ENCODE measurements around the gene FCGR3A. TPM values are rescaled to one million over a fixed set of nuclear protein-coding genes. Genes with fewer than 3 reads are reported as not detected.
A peak's percentile ranks its signal among the peaks of the same experiment; 100 is the strongest.
"Not testable (repeated sequence)": the region's sequence is repeated elsewhere in the genome, so short reads cannot be mapped to it uniquely, and the experiment has no call there.

The FCGR3A gene
- total RNA-seq: 323 TPM
- long read RNA-seq, transcript FCGR3A-203 (5 exons, 2,081 nt): minor isoform, 42 of 469 reads
- long read RNA-seq, transcript FCGR3A-202 (5 exons, 2,385 nt): major isoform, 347 of 469 reads
- long read RNA-seq, partial matches to known transcripts: 27 of 469 reads
- long read RNA-seq, other reads (novel, unspliced or antisense): 50 of 469 reads

GRCh38 chr1:161549652-161550051, at the start of gene FCGR3A:
Gene FCGR3A (minus strand): TSS chr1:161549818. CDS start chr1:161549736, 82 bp downstream.
- Histone ChIP-seq H3K27me3 (ENCODE audit: low read depth) (no peaks in the 10 kb centered on the region), H3K36me3 (no peaks in the 10 kb centered on the region), H3K27ac (peak within 1 kb of the TSS; percentile 58), H3K9me3 (no peaks in the 10 kb centered on the region), H3K4me1 (no peaks in the 10 kb centered on the region), H3K4me3 (peak within 1 kb of the TSS; percentile 23)
- no peak for DNase-seq
- intact Hi-C loops (cut with DNase I): no loop called here
- peak; percentile 39 to 46 for ATAC-seq
- no peak for TF ChIP-seq CTCF (IDR thresholded peaks at IDR 0.05)

GRCh38 chr1:161597077-161597476, 47.5 kb upstream of the FCGR3A start:
- H3K4me3 ChIP-seq; H3K27me3 ChIP-seq (ENCODE audit: low read depth); ATAC-seq; intact Hi-C loops (cut with DNase I); DNase-seq; H3K36me3 ChIP-seq; H3K9me3 ChIP-seq; H3K4me1 ChIP-seq; H3K27ac ChIP-seq: not testable (repeated sequence)

- H3K27me3 ChIP-seq (ENCODE audit: low read depth); H3K4me1 ChIP-seq; intact Hi-C loops (cut with DNase I); DNase-seq; H3K4me3 ChIP-seq; H3K36me3 ChIP-seq; H3K9me3 ChIP-seq: not testable (repeated sequence)
- H3K27ac ChIP-seq: peak overlapping the region; percentile 49
- ATAC-seq: peak; percentile 60 to 80
Observed at GRCh38 chr1:161595583-161595982, 46.0 kb upstream of the FCGR3A start.

GRCh38 chr1:161595173-161595572, 45.6 kb upstream of the FCGR3A start:
- peak overlapping the region; percentile 49 for H3K27ac ChIP-seq
- H3K4me1 ChIP-seq: not testable (repeated sequence)

GRCh38 chr1:161594269-161594984, 44.8 kb upstream of the FCGR3A start:
- H3K4me1 ChIP-seq; H3K9me3 ChIP-seq; H3K27me3 ChIP-seq (ENCODE audit: low read depth); H3K4me3 ChIP-seq; DNase-seq; H3K36me3 ChIP-seq; H3K27ac ChIP-seq; intact Hi-C loops (cut with DNase I); ATAC-seq: not testable (repeated sequence)

More at GRCh38 chr1:161595173-161595572, 45.6 kb upstream of the FCGR3A start:
- H3K9me3 ChIP-seq; H3K36me3 ChIP-seq; H3K4me3 ChIP-seq; DNase-seq; H3K27me3 ChIP-seq (ENCODE audit: low read depth); intact Hi-C loops (cut with DNase I): not testable (repeated sequence)
- peak in 1 of 2 donors; percentile 9 for ATAC-seq

GRCh38 chr1:161593092-161593755, 43.6 kb upstream of the FCGR3A start:
- ATAC-seq; DNase-seq; H3K9me3 ChIP-seq; intact Hi-C loops (cut with DNase I); H3K4me3 ChIP-seq; H3K27ac ChIP-seq; H3K36me3 ChIP-seq; H3K27me3 ChIP-seq (ENCODE audit: low read depth); H3K4me1 ChIP-seq: not testable (repeated sequence)

GRCh38 chr1:161592586-161592985, 43.0 kb upstream of the FCGR3A start:
- H3K27me3 ChIP-seq (ENCODE audit: low read depth); H3K9me3 ChIP-seq; H3K4me1 ChIP-seq; H3K27ac ChIP-seq; intact Hi-C loops (cut with DNase I); H3K4me3 ChIP-seq; ATAC-seq; H3K36me3 ChIP-seq; DNase-seq: not testable (repeated sequence)

- H3K9me3 ChIP-seq; H3K36me3 ChIP-seq; H3K27ac ChIP-seq; DNase-seq; ATAC-seq; intact Hi-C loops (cut with DNase I); H3K4me1 ChIP-seq; H3K27me3 ChIP-seq (ENCODE audit: low read depth); H3K4me3 ChIP-seq: not testable (repeated sequence)
Observed at GRCh38 chr1:161589920-161590319, 40.3 kb upstream of the FCGR3A start.

- H3K4me3 ChIP-seq; H3K36me3 ChIP-seq; intact Hi-C loops (cut with DNase I); H3K27me3 ChIP-seq (ENCODE audit: low read depth); DNase-seq; H3K27ac ChIP-seq; H3K9me3 ChIP-seq; H3K4me1 ChIP-seq: not testable (repeated sequence)
- ATAC-seq: peak in 1 of 2 donors; percentile 13
Observed at GRCh38 chr1:161589365-161589764, 39.7 kb upstream of the FCGR3A start.

- peak in 1 of 2 donors; percentile 12 for ATAC-seq
- H3K4me3 ChIP-seq; H3K36me3 ChIP-seq; DNase-seq; H3K27ac ChIP-seq; intact Hi-C loops (cut with DNase I); H3K4me1 ChIP-seq; H3K9me3 ChIP-seq; H3K27me3 ChIP-seq (ENCODE audit: low read depth): not testable (repeated sequence)
Observed at GRCh38 chr1:161588596-161588995, 39.0 kb upstream of the FCGR3A start.

GRCh38 chr1:161582882-161583281, 33.3 kb upstream of the FCGR3A start:
- ATAC-seq; H3K27ac ChIP-seq; H3K4me1 ChIP-seq; DNase-seq; H3K36me3 ChIP-seq; H3K4me3 ChIP-seq; intact Hi-C loops (cut with DNase I); H3K27me3 ChIP-seq (ENCODE audit: low read depth); H3K9me3 ChIP-seq: not testable (repeated sequence)

- H3K27me3 ChIP-seq (ENCODE audit: low read depth); DNase-seq; H3K36me3 ChIP-seq; intact Hi-C loops (cut with DNase I); H3K9me3 ChIP-seq; H3K27ac ChIP-seq; H3K4me1 ChIP-seq; H3K4me3 ChIP-seq: not testable (repeated sequence)
- peak; percentile 44 to 63 for ATAC-seq
Observed at GRCh38 chr1:161580879-161581537, 31.4 kb upstream of the FCGR3A start.

Data from lower lobe of right lung (tissue), 2 donors.